GM12874 (cell line): ENCODE results near the gene ADAM23.

Experiments used
- TF ChIP-seq, protein P1 (sequence below): IDR thresholded peaks from 2 replicates; pipeline ENCODE4 v1.5.1; 2011; ENCODE audit warnings: low read depth, mild to moderate bottlenecking, control low read depth, low read length, moderate library complexity; ENCODE audit not compliant: insufficient read depth

ADAM23 gene

GRCh38 chr2:206616151-206616550 is 172.8 kb downstream of the ADAM23 start:
- TF ChIP-seq, protein P1, sequence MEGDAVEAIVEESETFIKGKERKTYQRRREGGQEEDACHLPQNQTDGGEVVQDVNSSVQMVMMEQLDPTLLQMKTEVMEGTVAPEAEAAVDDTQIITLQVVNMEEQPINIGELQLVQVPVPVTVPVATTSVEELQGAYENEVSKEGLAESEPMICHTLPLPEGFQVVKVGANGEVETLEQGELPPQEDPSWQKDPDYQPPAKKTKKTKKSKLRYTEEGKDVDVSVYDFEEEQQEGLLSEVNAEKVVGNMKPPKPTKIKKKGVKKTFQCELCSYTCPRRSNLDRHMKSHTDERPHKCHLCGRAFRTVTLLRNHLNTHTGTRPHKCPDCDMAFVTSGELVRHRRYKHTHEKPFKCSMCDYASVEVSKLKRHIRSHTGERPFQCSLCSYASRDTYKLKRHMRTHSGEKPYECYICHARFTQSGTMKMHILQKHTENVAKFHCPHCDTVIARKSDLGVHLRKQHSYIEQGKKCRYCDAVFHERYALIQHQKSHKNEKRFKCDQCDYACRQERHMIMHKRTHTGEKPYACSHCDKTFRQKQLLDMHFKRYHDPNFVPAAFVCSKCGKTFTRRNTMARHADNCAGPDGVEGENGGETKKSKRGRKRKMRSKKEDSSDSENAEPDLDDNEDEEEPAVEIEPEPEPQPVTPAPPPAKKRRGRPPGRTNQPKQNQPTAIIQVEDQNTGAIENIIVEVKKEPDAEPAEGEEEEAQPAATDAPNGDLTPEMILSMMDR: no peak

GRCh38 chr2:206619011-206619410 is 175.7 kb downstream of the ADAM23 start:
- TF ChIP-seq, protein P1: no peak

DNA sequence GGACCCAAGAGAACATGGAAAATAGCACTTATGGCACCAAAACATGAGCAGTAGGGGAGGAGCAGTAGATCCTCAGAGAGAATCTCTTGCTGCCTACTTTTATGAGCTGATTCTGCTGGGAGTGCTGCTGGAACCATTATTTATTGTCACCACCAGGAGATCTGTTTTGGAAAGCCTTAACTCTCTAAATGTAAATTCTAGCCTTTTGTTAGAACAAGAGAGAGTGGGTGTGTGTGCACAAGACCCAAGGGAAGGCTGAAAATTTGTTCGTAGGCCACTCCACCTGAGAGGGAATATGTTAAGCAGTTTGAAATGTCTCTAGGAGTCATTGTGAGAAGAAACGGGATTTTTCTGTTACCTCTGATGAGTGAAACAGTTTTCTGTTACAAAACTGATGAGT is 182.8 kb downstream of the ADAM23 start:
- TF ChIP-seq, protein P1: no peak

- TF ChIP-seq, protein P1: no peak
Observed at GRCh38 chr2:206627632-206628031, 184.3 kb downstream of the ADAM23 start.

GRCh38 chr2:206631340-206631739 is 188.0 kb downstream of the ADAM23 start:
- TF ChIP-seq, protein P1: no peak

- TF ChIP-seq, protein P1: no peak
Observed at GRCh38 chr2:206635015-206635414, 191.7 kb downstream of the ADAM23 start.

DNA sequence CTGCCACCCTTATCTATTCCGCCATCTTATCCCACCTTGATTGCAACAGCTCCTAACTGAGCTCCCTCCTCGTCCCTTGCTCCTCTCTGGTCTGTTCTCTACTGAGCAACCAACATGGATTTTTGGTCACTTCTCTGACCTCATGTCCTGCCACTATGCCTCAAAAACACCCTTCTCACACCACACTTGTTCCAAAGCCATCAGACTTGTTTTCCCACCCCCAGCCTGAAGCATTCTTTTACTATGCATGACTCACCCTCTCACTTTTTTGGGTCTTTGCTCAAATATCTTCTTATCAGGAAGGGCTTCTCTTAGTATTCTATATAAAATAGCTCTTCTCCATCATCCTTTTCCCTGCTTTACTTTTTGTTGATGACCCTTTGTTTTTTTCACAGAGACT is 196.3 kb downstream of the ADAM23 start:
- TF ChIP-seq, protein P1: no peak

DNA sequence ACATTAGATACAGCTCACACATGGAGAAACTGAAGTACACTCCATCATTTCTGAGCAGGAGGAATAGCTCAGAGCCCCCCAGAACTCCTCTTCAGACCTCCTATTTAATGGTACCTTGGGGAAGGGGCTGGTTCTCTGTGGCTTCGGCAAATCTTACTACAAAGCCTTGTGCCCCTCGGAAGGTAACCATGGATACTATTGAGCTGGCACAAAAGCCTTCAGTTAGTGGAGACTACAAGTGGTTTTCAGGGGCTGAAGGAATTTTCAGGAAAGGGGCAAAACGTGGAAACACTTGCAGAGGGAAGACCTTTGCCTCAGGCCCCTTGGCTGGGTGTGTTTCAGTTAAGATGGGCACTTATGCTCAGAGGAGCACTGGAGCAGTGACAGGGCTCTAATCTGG is 197.9 kb downstream of the ADAM23 start:
- TF ChIP-seq, protein P1: no peak
